DND-41 (cell line): ENCODE results near the gene MRPS35.

Experiments
- ATAC-seq: fragments of 200-7000 bp; cut with Tn5 transposase; 3 replicates; pipeline ENCODE4 v1.9.1; 2021; ENCODE audit warnings: low read depth; ENCODE audit not compliant: insufficient read depth
- DNase-seq: peaks from one replicate; pipeline ENCODE4 v3.0.0-alpha.2; 2020
- H2AFZ ChIP-seq: 2 replicates; pipeline ENCODE4 v1.6.0; 2012; ENCODE audit warnings: low read depth, low read length
- H3K27ac ChIP-seq: 2 replicates; pipeline ENCODE4 v1.5.1; 2012; ENCODE audit warnings: low read length, inconsistent platforms
- H3K27me3 ChIP-seq: fragments of 200-600 bp; sonication (generic); 2 replicates; pipeline ENCODE4 v1.6.0; 2012; ENCODE audit warnings: low read length, mild to moderate bottlenecking, inconsistent platforms; ENCODE audit not compliant: insufficient read depth, poor library complexity
- H3K36me3 ChIP-seq: 2 replicates; pipeline ENCODE4 v1.5.1; 2012; ENCODE audit warnings: low read length, inconsistent platforms; ENCODE audit not compliant: insufficient read depth
- H3K4me1 ChIP-seq: 2 replicates; pipeline ENCODE4 v1.5.1; 2012; ENCODE audit warnings: mild to moderate bottlenecking, low read length; ENCODE audit not compliant: insufficient read depth
- H3K4me2 ChIP-seq: 2 replicates; pipeline ENCODE4 v1.6.0; 2012; ENCODE audit warnings: mild to moderate bottlenecking, moderate library complexity, low read length, inconsistent platforms; ENCODE audit not compliant: insufficient read depth
- H3K4me3 ChIP-seq, 2 experiments: fragments of 200-600 bp in 1 of 2; shearing (Covaris generic) in 1 of 2; 2 replicates each; pipeline ENCODE4 v1.5.1; 2012 to 2016; ENCODE audit warnings: inconsistent platforms in 2 of 2, low read length in 2 of 2, mild to moderate bottlenecking in 2 of 2, low read depth in 1 of 2, moderate library complexity in 1 of 2
- H3K79me2 ChIP-seq: 2 replicates; pipeline ENCODE4 v1.6.0; 2012; ENCODE audit warnings: low read length, inconsistent platforms; ENCODE audit not compliant: insufficient read depth
- H3K9ac ChIP-seq: 2 replicates; pipeline ENCODE4 v1.6.0; 2012; ENCODE audit warnings: low read depth, mild to moderate bottlenecking, inconsistent platforms, low read length, moderate library complexity
- H3K9me3 ChIP-seq: 2 replicates; pipeline ENCODE4 v1.5.1; 2012; ENCODE audit warnings: low read length, moderate library complexity, mild to moderate bottlenecking, inconsistent platforms; ENCODE audit not compliant: insufficient read depth, severe bottlenecking
- H4K20me1 ChIP-seq: 2 replicates; pipeline ENCODE4 v1.6.0; 2012; ENCODE audit warnings: low read length; ENCODE audit not compliant: insufficient read depth
- CTCF ChIP-seq: IDR thresholded peaks from 2 replicates; pipeline ENCODE4 v1.5.1; 2012; ENCODE audit warnings: borderline replicate concordance, low read length, moderate library complexity, mild to moderate bottlenecking; ENCODE audit not compliant: poor library complexity, severe bottlenecking; ENCODE audit errors: extremely low read depth
- EZH2 ChIP-seq: IDR thresholded peaks from 3 replicates; pipeline ENCODE4 v1.6.1; 2012; ENCODE audit warnings: borderline replicate concordance, low read depth, mild to moderate bottlenecking, moderate library complexity, low read length, inconsistent platforms; ENCODE audit not compliant: severe bottlenecking

The MRPS35 gene

GRCh38 chr12:27754795-27755194, 44.2 kb downstream of the MRPS35 start:
- Histone ChIP-seq H3K36me3 (peaks cover 38% of the 10 kb centered on the region), H2AFZ (no peak overlapping the region), H3K9me3 (no peaks in the 10 kb centered on the region), H3K79me2 (peaks cover 3% of the 10 kb centered on the region; the same call in 1 of the 2 replicates), H4K20me1 (no peaks in the 10 kb centered on the region; the same call in 1 of the 2 replicates), H3K4me1 (no peaks in the 10 kb centered on the region), H3K4me3 (no peak overlapping the region), H3K9ac (no peak overlapping the region), H3K4me2 (no peak overlapping the region), H3K27ac (no peak overlapping the region), H3K27me3 (no peaks in the 10 kb centered on the region)
- ATAC-seq: no peak
- DNase-seq: no peak
- TF ChIP-seq EZH2 (no peak), CTCF (no peak)

- no peak for ATAC-seq
Observed at GRCh38 chr12:27756670-27757195, 46.1 kb downstream of the MRPS35 start.

GRCh38 chr12:27762757-27763156, 52.1 kb downstream of the MRPS35 start:
- no peaks in the 10 kb centered on the region; the same call in 1 of the 2 replicates for H3K36me3 ChIP-seq
- H3K9me3 ChIP-seq: no peaks in the 10 kb centered on the region
- no peak overlapping the region for H3K4me2 ChIP-seq
- no peak overlapping the region for H3K4me3 ChIP-seq
- no peak for TF ChIP-seq CTCF
- H4K20me1 ChIP-seq: no peaks in the 10 kb centered on the region
- H3K79me2 ChIP-seq: no peaks in the 10 kb centered on the region
- H2AFZ ChIP-seq: no peak overlapping the region
- ATAC-seq: peak; percentile 94
- H3K9ac ChIP-seq: no peak overlapping the region
- H3K27me3 ChIP-seq: no peaks in the 10 kb centered on the region
- no peak overlapping the region for H3K27ac ChIP-seq
- H3K4me1 ChIP-seq: peaks cover 7% of the 10 kb centered on the region
- DNase-seq: peak; percentile 53

More at GRCh38 chr12:27756670-27757195, 46.1 kb downstream of the MRPS35 start:
- peaks cover 3% of the 10 kb centered on the region; the same call in 1 of the 2 replicates for H3K79me2 ChIP-seq
- no peaks in the 10 kb centered on the region for H4K20me1 ChIP-seq
- no peak for DNase-seq
- no peaks in the 10 kb centered on the region for H3K27me3 ChIP-seq
- no peak overlapping the region for H3K4me3 ChIP-seq
- H3K27ac ChIP-seq: no peak overlapping the region
- H3K36me3 ChIP-seq: peaks cover 30% of the 10 kb centered on the region
- H3K9me3 ChIP-seq: no peaks in the 10 kb centered on the region
- H2AFZ ChIP-seq: no peak overlapping the region
- H3K9ac ChIP-seq: no peak overlapping the region
- TF ChIP-seq EZH2 (no peak), CTCF (no peak)
- no peak overlapping the region for H3K4me2 ChIP-seq
- H3K4me1 ChIP-seq: no peaks in the 10 kb centered on the region; the same call in 1 of the 2 replicates
